HepG2 (cell line): ENCODE results near the gene BTK. TPM values are rescaled to one million over a fixed set of nuclear protein-coding genes. Genes with fewer than 3 reads are reported as not detected.

Experiments used
- AKAP8 ChIP-seq: sonication (generic); formaldehyde crosslinking; IDR thresholded peaks from 2 replicates; pipeline ENCODE4 v1.5.1; 2020; ENCODE audit warnings: mild to moderate bottlenecking, missing genetic modification reagents
- ARHGAP35 ChIP-seq: sonication (generic); formaldehyde crosslinking; IDR thresholded peaks from 2 replicates; pipeline ENCODE4 v1.9.0; 2022; ENCODE audit warnings: mild to moderate bottlenecking, inconsistent platforms, moderate library complexity, missing genetic modification reagents, borderline replicate concordance
- CREM ChIP-seq, 2 experiments: sonication (generic) in 1 of 2; formaldehyde crosslinking in 1 of 2; IDR thresholded peaks; 2 replicates each; pipeline versions ENCODE4 v1.4.0 to v1.6.1; 2016 to 2020; ENCODE audit warnings: antibody characterized with exemption in 1 of 2, mild to moderate bottlenecking in 1 of 2, missing genetic modification reagents in 1 of 2
- EP300 ChIP-seq, 3 experiments: sonication (generic) in 1 of 3; formaldehyde crosslinking in 1 of 3; IDR thresholded peaks; 2 replicates each; pipeline versions ENCODE4 v1.5.1 to v1.6.1; 2011 to 2020; ENCODE audit warnings: low read depth in 2 of 3, low read length in 2 of 3, borderline replicate concordance in 1 of 3, improper control_type of control experiment in 1 of 3, mild to moderate bottlenecking in 1 of 3, missing genetic modification reagents in 1 of 3, moderate library complexity in 1 of 3
- HOXA7 ChIP-seq: sonication (generic); formaldehyde crosslinking; IDR thresholded peaks from 2 replicates; pipeline ENCODE4 v1.8.1; 2022; ENCODE audit warnings: mild to moderate bottlenecking, missing genetic modification reagents, moderate library complexity
- KDM1A ChIP-seq: IDR thresholded peaks from 2 replicates; pipeline ENCODE4 v1.6.1; 2016; ENCODE audit warnings: missing compliant biosample characterization
- MXI1 ChIP-seq: IDR thresholded peaks from 3 replicates; pipeline ENCODE4 v1.6.1; 2012; ENCODE audit warnings: low read depth, low read length, inconsistent platforms, borderline replicate concordance
- NCOA2 ChIP-seq: sonication (generic); formaldehyde crosslinking; IDR thresholded peaks from 2 replicates; pipeline ENCODE4 v1.8.0; 2022; ENCODE audit warnings: inconsistent platforms
- NFE2L1 ChIP-seq: sonication (generic); formaldehyde crosslinking; IDR thresholded peaks from 2 replicates; pipeline ENCODE4 v1.4.0; 2020; ENCODE audit warnings: missing genetic modification reagents, mild to moderate bottlenecking, borderline replicate concordance
- NFKB2 ChIP-seq: sonication (generic); formaldehyde crosslinking; IDR thresholded peaks from 2 replicates; pipeline ENCODE4 v1.4.0; 2020; ENCODE audit warnings: missing genetic modification reagents, borderline replicate concordance
- NFKBIZ ChIP-seq: IDR thresholded peaks from 2 replicates; pipeline ENCODE4 v1.6.1; 2018; ENCODE audit warnings: missing genetic modification reagents, missing compliant biosample characterization
- NR2C2 ChIP-seq: sonication (generic); formaldehyde crosslinking; IDR thresholded peaks from 2 replicates; pipeline ENCODE4 v1.4.0; 2020; ENCODE audit warnings: missing genetic modification reagents, mild to moderate bottlenecking, moderate library complexity, borderline replicate concordance
- RFX5 ChIP-seq: IDR thresholded peaks from 2 replicates; pipeline ENCODE4 v1.6.1; 2011; ENCODE audit warnings: low read depth, low read length, improper control_type of control experiment
- TIGD3 ChIP-seq: sonication (generic); formaldehyde crosslinking; IDR thresholded peaks from 2 replicates; pipeline ENCODE4 v1.5.1; 2020; ENCODE audit warnings: mild to moderate bottlenecking, missing genetic modification reagents, borderline replicate concordance
- XRCC5 ChIP-seq: fragments of 200-400 bp; formaldehyde crosslinking; optimal IDR thresholded peaks from 2 replicates; pipeline ENCODE3; 2017; ENCODE audit warnings: mild to moderate bottlenecking, low read length
- ZFP90 ChIP-seq: sonication (generic); formaldehyde crosslinking; IDR thresholded peaks from 2 replicates; pipeline ENCODE4 v1.8.0; 2022; ENCODE audit warnings: missing genetic modification reagents, mild to moderate bottlenecking, inconsistent platforms, borderline replicate concordance
- ZFY ChIP-seq: sonication (generic); formaldehyde crosslinking; IDR thresholded peaks from 2 replicates; pipeline ENCODE4 v1.4.0; 2020; ENCODE audit warnings: missing genetic modification reagents
- ZIK1 ChIP-seq: sonication (generic); formaldehyde crosslinking; IDR thresholded peaks from 2 replicates; pipeline ENCODE4 v1.5.0; 2020; ENCODE audit warnings: mild to moderate bottlenecking, low read depth, missing genetic modification reagents, borderline replicate concordance
- ZNF10 ChIP-seq: sonication (generic); formaldehyde crosslinking; IDR thresholded peaks from 2 replicates; pipeline ENCODE4 v1.4.0; 2020; ENCODE audit warnings: mild to moderate bottlenecking, low read depth, missing genetic modification reagents, borderline replicate concordance
- ZNF724P ChIP-seq: sonication (generic); formaldehyde crosslinking; IDR thresholded peaks from 2 replicates; pipeline ENCODE4 v1.8.0; 2022; ENCODE audit warnings: missing genetic modification reagents, borderline replicate concordance
- ZNF788 ChIP-seq: sonication (generic); formaldehyde crosslinking; IDR thresholded peaks from 2 replicates; pipeline ENCODE4 v1.5.0; 2020; ENCODE audit warnings: mild to moderate bottlenecking, missing genetic modification reagents, borderline replicate concordance
- polyA plus RNA-seq, 8 experiments: library from polyadenylated mRNA; depleted of rRNA in 3 of 8; stranded (reverse) in 7 of 8; unstranded in 1 of 8; fragments of >200 nt; fragmentation: Illumina TruSeq in 4 of 8; extraction: Trizol in 4 of 8; gene quantifications; 2 replicates each; pipeline versions ENCODE4 v1.2.1 to v1.2.3, GENCODE V29; 2011 to 2016; ENCODE audit warnings: low read depth in 4 of 8, missing spikeins in 1 of 8, mixed read lengths in 1 of 8; ENCODE audit not compliant: insufficient read depth in 1 of 8
- total RNA-seq, 5 experiments: library from RNA; depleted of rRNA; stranded (reverse); fragments of >200 nt; fragmentation: Illumina TruSeq; extraction: Trizol; gene quantifications; 2 replicates each; pipeline ENCODE4 v1.2.3, GENCODE V29; 2016; ENCODE audit warnings: low read depth in 1 of 5
- TF ChIP-seq, protein P1 (sequence below): sonication (generic); formaldehyde crosslinking; IDR thresholded peaks from 2 replicates; pipeline ENCODE4 v1.5.1; 2020; ENCODE audit warnings: missing genetic modification reagents, mild to moderate bottlenecking, borderline replicate concordance
- TF ChIP-seq, protein P2 (sequence below): sonication (generic); formaldehyde crosslinking; conservative IDR thresholded peaks from 2 replicates; pipeline ENCODE4 v1.8.0; 2022; ENCODE audit warnings: mild to moderate bottlenecking, moderate library complexity, missing genetic modification reagents

The BTK gene
- total and polyA plus RNA-seq, 2 of the 13 experiments (the other 11 are each of a cell fraction or from before 2014, with no cell fraction given), result not detected

DNA sequence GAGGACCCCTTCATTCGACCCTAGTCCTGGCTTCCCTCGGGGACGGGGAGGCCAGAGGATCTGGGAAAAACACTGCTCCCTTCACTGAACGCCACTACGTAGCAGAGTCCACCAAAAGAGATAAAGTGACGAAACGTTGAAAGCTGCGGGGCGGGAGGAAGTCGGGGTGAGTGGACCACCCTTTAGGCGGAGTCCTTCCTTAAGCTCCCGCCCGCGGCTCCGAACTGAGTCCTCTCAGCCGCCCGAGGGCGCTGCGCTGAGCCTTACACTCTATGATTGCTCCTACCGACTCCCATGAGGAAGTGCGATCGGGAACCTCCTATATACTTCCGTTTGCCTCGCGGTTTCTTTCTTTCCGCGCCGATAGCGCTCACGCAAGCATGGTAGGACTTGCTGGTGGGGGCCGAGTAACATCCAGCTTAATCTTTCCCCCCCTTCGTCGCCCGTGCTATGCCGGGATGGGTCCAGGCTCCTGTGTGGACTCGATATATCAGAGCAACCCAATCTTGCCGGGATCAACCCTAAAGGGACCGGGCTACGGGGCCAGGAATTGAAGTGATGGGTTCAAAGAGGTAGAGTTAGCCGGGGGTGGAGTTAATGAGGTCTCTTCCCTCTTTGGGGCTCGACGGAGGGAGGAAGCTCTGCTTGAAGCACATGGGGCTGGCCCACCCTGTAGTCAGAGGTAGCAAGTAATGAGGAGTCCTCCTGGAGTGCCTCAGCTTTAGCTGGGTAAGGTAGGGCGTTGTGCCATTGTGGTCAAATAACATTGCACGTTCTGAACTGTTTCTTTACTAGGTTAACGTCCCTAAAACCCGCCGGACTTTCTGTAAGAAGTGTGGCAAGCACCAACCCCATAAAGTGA lies 4.9 kb upstream of the BTK start, which contains the start of gene RPL36A (continued):
- TF ChIP-seq NFKB2 (CRISPR knock-in tag) (0 out of 2 replicates have a peak, but pooled peaks have one; percentile 32), ARHGAP35 (CRISPR knock-in tag) (no peak), NR2C2 (CRISPR knock-in tag) (peak; percentile 54; the same call in 1 of the 2 replicates), EP300 (IDR thresholded peaks at IDR 0.05; ENCODE audit: low read depth in 2 of 2, low read length in 2 of 2) (no peak), EP300 (CRISPR knock-in tag; IDR thresholded peaks at IDR 0.05; ENCODE audit: borderline replicate concordance) (no peak), TIGD3 (CRISPR knock-in tag) (no peak), NCOA2 (CRISPR knock-in tag) (peak; percentile 11; the same call in 1 of the 2 replicates), NFKBIZ (CRISPR knock-in tag) (no peak), XRCC5 (peak; percentile 80), MXI1 (peak; percentile 62; the same call in 2 of the 3 replicates), CREM (IDR thresholded peaks at IDR 0.05) (peak; percentile 55; the same call in 1 of the 2 replicates), CREM (CRISPR knock-in tag; IDR thresholded peaks at IDR 0.05) (no peak), NFE2L1 (no peak), ZFP90 (no peak), ZIK1 (CRISPR knock-in tag) (no peak), ZNF788 (CRISPR knock-in tag) (peak; percentile 29; the same call in 1 of the 2 replicates), RFX5 (no peak), AKAP8 (CRISPR knock-in tag) (no peak), HOXA7 (CRISPR knock-in tag) (no peak), ZNF724P (CRISPR knock-in tag) (0 out of 2 replicates have a peak, but pooled peaks have one; percentile 24), ZNF10 (CRISPR knock-in tag) (no peak), ZFY (CRISPR knock-in tag) (0 out of 2 replicates have a peak, but pooled peaks have one; percentile 25), KDM1A (CRISPR knock-in tag) (no peak)
- TF ChIP-seq, protein P1, sequence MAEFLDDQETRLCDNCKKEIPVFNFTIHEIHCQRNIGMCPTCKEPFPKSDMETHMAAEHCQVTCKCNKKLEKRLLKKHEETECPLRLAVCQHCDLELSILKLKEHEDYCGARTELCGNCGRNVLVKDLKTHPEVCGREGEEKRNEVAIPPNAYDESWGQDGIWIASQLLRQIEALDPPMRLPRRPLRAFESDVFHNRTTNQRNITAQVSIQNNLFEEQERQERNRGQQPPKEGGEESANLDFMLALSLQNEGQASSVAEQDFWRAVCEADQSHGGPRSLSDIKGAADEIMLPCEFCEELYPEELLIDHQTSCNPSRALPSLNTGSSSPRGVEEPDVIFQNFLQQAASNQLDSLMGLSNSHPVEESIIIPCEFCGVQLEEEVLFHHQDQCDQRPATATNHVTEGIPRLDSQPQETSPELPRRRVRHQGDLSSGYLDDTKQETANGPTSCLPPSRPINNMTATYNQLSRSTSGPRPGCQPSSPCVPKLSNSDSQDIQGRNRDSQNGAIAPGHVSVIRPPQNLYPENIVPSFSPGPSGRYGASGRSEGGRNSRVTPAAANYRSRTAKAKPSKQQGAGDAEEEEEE (CRISPR knock-in tag), result no peak
- TF ChIP-seq, protein P2, sequence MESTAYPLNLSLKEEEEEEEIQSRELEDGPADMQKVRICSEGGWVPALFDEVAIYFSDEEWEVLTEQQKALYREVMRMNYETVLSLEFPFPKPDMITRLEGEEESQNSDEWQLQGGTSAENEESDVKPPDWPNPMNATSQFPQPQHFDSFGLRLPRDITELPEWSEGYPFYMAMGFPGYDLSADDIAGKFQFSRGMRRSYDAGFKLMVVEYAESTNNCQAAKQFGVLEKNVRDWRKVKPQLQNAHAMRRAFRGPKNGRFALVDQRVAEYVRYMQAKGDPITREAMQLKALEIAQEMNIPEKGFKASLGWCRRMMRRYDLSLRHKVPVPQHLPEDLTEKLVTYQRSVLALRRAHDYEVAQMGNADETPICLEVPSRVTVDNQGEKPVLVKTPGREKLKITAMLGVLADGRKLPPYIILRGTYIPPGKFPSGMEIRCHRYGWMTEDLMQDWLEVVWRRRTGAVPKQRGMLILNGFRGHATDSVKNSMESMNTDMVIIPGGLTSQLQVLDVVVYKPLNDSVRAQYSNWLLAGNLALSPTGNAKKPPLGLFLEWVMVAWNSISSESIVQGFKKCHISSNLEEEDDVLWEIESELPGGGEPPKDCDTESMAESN, result no peak
